Measurements from ENCODE around the gene BASP1.

Gene BASP1, protein sequence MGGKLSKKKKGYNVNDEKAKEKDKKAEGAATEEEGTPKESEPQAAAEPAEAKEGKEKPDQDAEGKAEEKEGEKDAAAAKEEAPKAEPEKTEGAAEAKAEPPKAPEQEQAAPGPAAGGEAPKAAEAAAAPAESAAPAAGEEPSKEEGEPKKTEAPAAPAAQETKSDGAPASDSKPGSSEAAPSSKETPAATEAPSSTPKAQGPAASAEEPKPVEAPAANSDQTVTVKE

GRCh38 chr5:17217493-17218352, at the start of gene BASP1:
BASP1 (plus strand) TSS chr5:17217631; CDS start chr5:17275217, 57,586 bp downstream.
- no peak for FAIRE-seq

DNA sequence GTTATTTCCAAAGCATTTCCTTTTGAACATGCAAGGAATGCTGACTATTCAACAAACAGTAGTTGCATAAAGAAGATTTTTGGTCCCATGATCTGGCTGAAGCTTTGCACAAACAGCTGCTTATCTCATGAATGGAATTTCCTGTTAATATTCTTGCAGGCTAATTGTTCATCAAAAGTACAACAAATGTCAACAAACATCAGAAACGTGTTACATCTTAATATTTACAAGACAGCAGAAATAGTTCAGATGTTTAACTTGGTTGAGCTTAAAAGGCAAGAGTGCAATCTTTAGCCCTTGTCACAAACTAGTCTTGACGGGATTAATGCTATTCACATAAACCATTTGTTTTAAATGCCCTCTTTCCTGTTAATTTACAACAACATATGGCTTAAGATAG, 47.9 kb upstream of the BASP1 start:
- FAIRE-seq = no peak

DNA sequence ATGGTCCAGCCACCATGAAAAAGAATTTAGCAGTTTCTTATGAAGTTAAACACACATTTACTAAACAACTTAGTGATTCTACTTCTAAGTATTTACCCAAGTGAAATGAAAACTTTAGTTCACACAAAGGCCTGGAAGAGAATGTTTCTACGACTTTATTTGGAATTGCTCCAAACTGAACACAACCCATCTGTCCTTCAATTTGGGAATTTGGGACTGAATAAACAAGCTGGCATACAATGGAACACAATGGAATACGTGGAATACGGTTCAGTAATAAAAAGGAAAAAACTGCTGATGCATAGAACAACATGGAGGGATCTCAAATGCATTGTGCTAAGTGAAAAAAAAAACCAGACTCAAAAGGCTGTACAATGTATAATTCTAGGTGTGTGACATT, 44.6 kb upstream of the BASP1 start:
- FAIRE-seq = no peak

GRCh38 chr5:17174965-17175364, 42.5 kb upstream of the BASP1 start:
- FAIRE-seq = no peak

- FAIRE-seq = no peak
These were observed 39.7 kb upstream of the BASP1 start for GRCh38 chr5:17177501-17178372.

DNA sequence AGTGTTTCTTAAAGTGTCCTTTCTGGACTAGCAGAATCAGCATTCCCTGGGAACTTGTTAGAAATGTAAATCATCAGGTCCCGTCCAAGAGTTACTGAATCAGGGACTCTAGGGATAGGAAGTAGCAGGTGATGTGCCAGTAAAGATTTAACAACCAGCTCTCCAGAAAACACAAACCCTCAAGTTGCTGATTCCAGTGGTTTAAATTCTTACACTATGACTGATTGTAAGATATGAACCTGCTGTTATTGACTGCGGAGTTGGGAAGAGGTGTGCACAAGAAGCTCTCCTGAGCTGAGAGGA, 39.1 kb upstream of the BASP1 start:
- FAIRE-seq = no peak

- no peak for FAIRE-seq
These were observed 37.0 kb upstream of the BASP1 start for GRCh38 chr5:17180330-17180843.

GRCh38 chr5:17180864-17181723, 36.3 kb upstream of the BASP1 start:
- FAIRE-seq = no peak

DNA sequence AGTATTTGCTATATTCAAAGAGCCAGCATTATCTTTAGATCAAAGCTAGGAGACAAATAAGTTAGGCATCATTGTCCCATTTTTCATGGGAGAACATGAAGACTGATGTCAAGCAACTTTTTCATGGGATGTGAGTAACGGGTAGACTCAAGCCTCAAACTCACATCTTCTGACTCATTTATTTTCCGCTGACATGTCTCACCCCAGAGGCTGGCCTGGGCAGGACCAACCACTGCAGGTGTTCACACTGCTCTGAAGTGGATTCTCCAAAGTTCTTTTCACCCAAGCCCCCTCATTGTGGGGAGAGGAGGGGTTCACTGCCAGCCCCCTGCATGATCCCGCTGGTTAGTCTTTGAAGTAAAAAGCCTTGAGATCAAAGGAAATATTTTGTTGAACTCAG, 34.9 kb upstream of the BASP1 start:
- FAIRE-seq = no peak

- no peak for FAIRE-seq
These were observed 34.5 kb upstream of the BASP1 start for GRCh38 chr5:17182981-17183380.

DNA sequence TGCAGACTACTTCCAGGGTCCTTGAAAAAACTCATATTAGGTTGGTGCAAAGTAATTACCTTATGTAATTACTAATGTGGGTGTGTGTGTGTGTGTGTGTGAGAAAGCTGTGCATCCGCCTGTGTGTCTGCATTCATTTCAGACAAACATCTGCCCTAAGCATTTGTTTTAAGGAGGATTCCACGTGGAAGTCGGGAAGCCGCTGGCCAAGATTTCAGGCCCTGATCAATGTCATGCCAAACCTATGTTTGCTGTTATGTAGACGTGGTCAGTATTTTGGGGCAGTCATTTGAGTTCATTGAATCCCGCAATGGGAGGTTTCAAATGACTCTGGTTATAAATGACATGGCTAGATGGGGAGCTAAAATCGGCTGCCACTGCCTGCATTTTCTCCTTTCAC, 33.6 kb upstream of the BASP1 start:
- FAIRE-seq = no peak

DNA sequence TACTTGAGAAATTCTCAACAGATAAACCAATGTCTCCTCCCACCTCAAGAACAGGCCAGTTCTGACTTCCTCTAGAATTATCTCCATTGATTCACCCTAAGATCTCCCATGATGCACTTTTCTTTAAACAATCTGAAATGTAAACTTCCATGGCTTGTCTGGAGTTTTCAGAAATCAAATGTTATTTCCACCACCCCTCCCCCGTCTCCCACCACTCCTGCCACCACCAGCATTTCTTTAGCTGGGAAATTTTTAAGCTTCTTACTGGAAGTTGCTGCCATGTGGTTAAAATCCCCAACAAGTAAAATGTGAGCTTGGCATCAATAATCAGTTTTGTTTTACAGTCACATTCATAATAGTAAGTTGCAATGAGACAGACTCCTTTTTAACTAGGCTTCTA, 32.8 kb upstream of the BASP1 start:
- FAIRE-seq = no peak

GRCh38 chr5:17185349-17185748, 32.1 kb upstream of the BASP1 start:
- no peak for FAIRE-seq

GRCh38 chr5:17185773-17186172, 31.7 kb upstream of the BASP1 start:
- no peak for FAIRE-seq

GRCh38 chr5:17186256-17186655, 31.2 kb upstream of the BASP1 start:
- no peak for FAIRE-seq

- FAIRE-seq = no peak
These were observed 30.2 kb upstream of the BASP1 start for GRCh38 chr5:17187011-17187785.

DNA sequence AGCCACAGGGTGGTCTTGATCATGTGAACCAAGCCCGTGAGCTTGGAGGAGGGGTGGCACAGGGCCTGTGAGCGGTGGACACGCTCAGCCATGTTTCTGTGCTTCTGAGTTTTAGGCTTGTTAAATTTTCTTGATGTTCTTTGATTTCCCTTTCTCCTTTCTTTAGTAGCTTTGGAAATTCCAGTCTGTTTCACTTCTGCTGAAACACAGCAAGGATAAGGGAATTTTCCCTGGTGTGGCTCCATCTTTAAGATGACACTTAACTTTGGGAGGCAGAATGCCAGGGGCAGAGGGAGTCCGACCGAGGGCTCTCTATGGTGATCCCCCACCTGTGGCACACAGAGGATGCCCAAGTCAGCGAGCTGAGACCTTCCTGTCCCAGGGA, 29.7 kb upstream of the BASP1 start:
- no peak for FAIRE-seq

- FAIRE-seq = no peak
These were observed 27.9 kb upstream of the BASP1 start for GRCh38 chr5:17189381-17190036.

- FAIRE-seq = no peak
These were observed 27.1 kb upstream of the BASP1 start for GRCh38 chr5:17190242-17190778.

- FAIRE-seq = no peak
These were observed 26.5 kb upstream of the BASP1 start for GRCh38 chr5:17190799-17191391.

All from TTC549 (cell line).